Stimulated activated CD8-positive, alpha-beta memory T cell treated with anti-CD3 and anti-CD28 coated beads, Interleukin-15, amount 100 ng/mL, for 48 hours (primary cell): Measurements from ENCODE around the gene PRKN.

ENCODE experiments used
- DNase-seq, 2 donors: peaks; one replicate each; pipeline ENCODE4 v3.0.0-alpha.2; 2020; ENCODE audit warnings: low read depth in 2 of 2

PRKN gene

DNA sequence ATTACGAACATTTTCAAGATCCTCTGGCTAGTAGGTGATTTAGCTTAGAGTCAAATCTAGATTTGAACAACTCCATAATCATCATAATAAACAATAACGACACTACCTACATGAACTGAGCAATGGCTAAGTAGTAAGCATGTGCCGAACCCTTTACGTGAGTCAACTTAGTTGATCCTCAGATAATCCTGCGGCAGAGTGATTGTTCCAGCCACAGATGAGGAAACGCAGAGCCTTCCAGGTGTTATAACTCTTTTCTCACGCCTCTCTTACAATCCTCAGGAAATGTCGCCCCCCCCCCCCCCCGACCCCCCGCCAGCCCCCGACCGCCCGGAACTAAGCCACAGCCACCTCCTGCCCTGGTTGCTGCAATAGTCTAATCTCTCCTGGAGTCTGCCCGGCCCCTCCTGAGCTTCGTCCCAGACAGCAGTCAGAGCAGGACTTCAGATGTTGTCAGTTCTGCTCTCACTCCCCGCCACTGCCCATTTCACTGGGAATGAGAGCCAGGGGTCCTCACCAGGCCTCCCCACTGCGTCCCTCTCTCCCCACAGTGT is 1312.2 kb downstream of the PRKN start:
- no peak for DNase-seq

DNA sequence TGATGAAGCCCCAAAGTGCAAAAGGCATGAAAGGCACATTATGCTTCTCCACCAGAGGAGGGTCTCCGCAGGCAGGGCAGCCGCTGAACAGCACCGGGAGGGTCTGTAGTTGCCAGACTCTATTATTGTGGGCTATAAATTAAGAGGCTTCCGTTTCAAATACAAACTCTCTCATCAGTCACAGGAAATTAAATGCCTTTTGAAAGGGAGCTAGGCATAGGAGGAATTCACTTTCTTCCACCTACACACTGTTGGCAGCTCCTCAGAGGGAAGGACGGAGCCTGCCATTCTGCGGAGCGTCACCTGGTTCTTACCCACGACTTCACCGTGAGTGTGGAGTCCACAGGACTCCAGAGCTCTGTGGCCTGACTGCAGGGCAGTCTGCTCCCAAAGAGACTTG is 1312.9 kb downstream of the PRKN start:
- no peak for DNase-seq

DNA sequence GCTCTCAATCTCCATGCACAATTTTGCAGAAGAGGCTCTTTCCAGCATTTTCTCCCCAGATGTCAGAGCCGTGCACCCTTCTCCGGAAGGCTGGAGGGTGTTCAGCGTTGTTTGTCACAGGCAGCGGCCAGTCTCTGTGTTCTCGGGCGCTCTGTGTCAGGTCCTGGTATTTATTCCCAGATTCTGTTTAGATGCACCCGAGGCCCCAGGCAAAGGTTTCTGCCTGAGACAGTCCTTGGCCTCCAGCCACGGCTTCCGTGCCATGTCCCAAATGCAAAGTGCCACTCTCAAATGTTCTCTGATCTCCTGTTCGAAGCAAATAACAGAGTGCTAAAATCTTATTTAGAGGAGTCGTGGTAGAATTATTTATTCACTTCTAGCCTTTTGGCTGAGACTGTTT is 1313.4 kb downstream of the PRKN start:
- DNase-seq: no peak

GRCh38 chr6:161413355-161413771 is 1314.2 kb downstream of the PRKN start:
- no peak for DNase-seq

DNA sequence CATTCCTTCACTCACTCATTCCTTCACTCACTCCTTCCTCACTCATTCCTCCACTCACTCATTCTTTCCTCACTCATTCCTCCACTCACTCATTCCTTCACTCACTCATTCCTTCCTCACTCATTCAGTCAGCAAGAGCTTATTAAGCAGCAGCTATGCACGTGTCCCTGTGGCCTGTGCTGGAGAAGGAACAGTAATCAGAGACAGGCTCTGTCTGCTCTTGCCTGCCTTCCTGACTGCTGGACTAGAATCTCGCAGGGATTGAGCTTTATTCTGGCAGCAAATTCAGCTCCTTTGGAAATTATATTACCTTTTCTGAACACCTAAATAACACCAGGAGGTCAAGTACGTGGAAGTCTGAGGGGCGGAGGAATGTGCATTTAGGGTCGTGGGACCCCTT is 1314.8 kb downstream of the PRKN start:
- no peak for DNase-seq

DNA sequence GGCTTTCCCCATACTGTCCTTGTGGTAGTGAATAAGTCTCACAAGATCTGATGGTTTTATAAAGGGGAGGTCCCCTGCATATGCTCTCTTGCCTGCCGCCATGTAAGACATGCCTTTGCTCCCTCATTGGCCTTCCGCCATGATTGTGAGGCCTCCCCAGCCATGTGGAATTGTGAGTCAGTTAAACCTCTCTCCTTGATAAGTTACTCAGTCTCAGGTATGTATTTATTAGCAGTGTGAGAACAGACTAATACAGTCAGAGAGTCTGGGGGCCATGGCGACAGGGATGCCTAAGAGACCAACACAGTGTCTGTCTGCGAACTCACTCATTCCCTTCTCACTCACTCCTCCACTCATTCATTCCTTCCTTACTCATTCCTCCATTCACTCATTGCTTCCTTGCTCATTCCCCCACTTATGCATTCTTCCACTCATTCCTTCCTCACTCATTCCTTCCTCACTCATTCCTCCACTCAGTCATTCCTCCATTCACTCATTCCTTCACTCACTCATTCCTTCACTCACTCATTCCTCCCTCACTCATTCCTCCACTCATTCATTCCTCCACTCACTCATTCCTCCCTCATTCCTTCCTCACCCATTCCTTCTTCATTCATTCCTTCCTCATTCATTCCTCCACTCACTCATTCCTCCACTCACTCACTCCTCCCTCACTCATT is 1316.2 kb downstream of the PRKN start:
- no peak for DNase-seq

DNA sequence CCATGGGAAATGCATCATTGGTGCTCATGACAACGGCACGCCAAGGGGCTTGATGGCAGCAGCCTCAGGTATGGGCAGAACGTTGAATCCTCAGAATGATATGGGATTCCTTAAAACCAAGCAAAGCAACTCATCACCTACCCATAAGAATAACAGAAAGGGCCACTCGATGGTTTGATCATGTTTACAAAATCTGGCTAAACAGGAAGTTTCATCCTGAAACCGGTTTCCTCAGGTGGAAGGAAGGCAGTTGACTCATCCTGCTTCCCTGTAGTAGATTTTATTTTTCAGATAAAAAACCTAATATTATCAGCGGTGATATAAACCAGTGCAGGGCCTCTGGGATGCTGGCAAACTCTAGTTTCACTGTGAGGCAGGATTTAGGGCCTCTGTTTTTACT is 1316.8 kb downstream of the PRKN start:
- no peak for DNase-seq

DNA sequence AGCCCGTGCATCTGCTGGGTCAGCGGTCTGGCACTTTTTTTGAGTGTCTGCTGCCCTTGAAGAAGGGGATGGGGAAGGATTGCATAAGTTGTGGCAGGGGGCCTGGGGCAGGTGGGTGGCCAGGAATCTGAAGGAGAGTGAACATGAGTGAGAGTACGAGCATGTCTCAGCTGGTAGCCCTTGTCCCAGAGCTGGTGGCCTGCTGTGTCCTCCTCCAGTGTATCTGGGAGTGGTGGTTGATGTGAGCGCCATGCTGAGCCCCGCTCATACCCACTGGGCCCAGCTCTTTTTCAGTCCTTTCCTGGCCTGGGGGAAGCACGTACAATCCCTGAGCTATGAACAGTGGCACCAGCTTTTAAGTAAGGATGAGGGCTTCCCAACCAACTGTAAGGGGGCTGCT is 1317.5 kb downstream of the PRKN start:
- DNase-seq: no peak

GRCh38 chr6:161409353-161409752 is 1318.2 kb downstream of the PRKN start:
- no peak for DNase-seq

- DNase-seq: no peak
These were observed 1319.5 kb downstream of the PRKN start for GRCh38 chr6:161408041-161408440.

GRCh38 chr6:161407581-161407980 is 1320.0 kb downstream of the PRKN start:
- no peak for DNase-seq

DNA sequence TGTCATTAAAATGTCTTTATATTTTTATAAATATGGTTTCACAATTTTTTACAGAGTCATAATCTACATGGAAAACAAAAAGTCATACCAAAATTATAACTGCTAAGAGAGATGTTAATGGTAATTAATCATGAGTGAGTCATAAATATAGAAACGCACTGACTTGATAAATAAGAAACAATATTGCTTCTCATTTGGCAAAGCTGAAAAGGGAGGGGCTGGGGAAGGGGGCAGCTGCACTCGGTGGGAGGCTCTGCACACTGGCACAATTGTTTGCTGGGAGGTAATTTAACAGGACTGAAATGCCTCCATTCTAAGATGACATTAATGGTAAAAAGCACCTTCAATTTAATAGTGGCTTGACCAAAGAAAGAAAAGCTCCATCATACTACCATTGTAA is 1320.5 kb downstream of the PRKN start:
- no peak for DNase-seq

DNA sequence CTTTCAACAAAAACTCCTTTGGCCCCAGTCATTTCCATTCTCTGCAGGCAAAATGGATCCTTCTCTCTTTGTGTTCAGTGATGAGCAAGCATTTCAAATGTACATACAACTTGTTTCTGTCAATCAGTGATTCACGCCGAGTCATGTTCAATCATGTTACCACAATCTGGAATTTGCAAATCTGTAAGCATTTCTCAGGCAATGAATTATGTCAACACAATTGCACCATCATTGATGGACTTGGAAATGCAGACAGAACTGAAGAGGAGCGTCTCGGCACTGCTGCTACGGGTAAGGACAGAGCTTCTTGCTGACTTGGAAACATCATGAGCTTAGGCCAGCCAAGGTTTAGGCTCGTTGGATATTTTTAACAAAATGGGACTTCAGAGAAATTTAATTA is 1320.9 kb downstream of the PRKN start:
- no peak for DNase-seq

DNA sequence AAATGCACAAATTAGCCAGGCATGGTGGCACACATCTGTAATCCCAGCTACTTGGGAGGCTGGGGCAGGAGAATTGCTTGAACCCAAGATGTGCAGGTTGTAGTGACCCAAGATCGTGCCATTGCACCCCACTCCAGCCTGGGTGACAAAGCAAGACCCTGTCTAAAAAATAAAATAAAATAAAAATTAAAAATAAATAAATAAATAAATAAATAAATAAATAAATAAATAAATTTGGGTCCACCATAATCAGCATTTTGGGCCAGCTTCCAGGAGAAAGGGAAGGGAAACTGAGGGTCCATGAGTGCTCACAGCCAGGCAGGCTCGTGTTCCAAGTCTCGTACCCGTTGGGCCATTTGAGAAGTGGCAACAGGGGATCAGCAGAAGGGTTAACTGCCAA is 1322.1 kb downstream of the PRKN start:
- DNase-seq: no peak

- DNase-seq: no peak
These were observed 1323.8 kb downstream of the PRKN start for GRCh38 chr6:161403717-161404116.

DNA sequence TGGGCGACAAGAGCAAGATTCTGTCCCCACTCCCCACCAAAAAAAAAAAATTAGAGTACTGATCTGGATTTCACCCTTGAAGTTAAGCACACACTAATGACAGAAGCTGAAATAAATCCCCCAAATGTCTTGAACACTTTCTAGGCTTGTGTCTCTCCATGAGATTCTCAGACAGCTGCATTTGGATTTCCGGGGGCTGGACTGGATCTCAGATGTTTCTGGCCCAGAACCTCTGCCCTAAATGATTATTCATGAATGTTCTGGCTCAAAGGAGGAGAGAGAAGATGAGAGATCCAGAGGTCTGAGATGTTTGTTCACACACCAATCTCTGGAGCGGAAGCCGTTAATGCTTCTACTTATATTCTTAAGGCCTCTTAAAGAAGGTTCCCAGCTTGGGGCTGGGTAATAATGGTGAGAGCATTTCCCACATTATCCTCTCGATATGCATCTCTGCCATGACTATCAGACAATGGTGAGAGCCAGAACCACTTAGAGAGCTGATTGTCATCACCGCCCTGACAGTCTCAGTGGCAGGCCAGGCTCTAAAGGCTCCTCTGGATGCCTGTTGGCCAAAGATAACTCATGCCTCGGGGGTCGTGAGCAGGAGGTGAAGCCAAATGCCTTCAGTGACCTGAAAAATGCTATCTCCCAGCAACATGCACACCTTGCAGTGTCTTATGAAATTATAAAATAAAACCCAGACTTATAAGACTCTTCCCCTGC is 1325.8 kb downstream of the PRKN start:
- DNase-seq: no peak

- no peak for DNase-seq
These were observed 1326.9 kb downstream of the PRKN start for GRCh38 chr6:161400671-161401070.

GRCh38 chr6:161396539-161396938 is 1331.0 kb downstream of the PRKN start:
- DNase-seq: no peak

DNA sequence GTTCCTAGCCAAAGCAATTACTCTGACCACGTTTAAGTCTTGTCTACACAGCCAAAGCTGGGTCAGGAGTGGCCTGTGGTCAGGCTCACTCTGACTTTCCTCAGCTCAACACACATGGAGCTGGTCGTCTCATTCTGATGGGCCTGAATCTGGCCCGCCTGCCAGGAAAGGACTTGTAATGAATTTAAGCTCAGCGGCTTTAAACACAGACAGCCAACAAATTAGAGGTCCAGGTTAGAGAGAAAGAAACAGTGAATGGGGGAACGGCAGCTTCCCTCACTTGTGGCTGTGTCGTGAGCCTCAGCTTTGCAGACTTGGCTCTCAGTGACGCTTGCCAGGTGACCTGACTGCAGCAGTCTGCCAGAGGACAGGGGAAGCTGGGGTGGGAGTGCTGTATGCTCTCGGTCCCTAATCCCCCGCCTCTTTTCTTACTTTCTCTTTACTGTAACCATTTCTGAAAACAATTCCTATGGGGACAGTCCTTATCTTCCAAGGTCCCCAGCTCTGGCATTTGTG is 1331.8 kb downstream of the PRKN start:
- no peak for DNase-seq

GRCh38 chr6:161394437-161394836 is 1333.1 kb downstream of the PRKN start:
- no peak for DNase-seq

GRCh38 chr6:161393839-161394364 is 1333.7 kb downstream of the PRKN start:
- peak; percentile 33 to 38 for DNase-seq

DNA sequence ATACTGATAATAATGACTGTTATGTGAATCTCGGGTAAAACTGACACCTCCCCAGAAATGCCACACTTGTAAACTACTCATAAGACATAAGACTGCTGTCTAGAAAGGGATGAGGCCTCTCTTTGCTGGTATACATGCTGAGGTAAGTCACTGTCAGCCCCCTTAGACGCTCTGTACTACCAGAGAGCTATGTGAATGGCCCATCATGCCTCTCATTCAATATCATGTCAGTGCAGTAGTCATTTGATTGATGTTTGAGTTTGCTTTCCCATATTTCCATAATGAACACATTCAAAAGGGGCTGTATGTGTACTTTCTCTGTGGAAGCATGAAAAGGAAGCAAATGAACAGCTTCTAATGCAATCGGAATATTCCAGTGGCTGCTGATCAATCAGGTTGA is 1334.3 kb downstream of the PRKN start:
- no peak for DNase-seq

DNA sequence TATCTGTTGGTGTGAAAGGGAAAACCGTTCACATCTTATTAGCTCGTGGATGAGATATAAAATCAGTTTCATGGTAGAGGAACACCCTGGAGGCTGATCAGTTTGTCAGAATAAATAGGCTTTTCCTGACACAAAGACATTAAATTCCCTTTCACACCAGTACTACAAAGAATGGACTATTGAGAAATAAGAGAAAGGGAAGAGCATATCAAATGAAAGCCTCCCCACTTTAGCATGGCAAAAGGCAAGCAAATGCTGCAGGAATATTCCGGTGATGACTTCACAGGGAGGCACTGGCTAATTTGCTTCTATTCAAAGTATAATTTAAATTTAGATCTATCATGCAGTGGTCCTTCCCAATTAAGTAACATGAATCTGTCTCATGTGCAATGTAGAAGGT is 1337.8 kb downstream of the PRKN start:
- no peak for DNase-seq
